HL-60/S4 treated with phorbol 12-myristate 13-acetate at 8.2 ng/mL for 4 days and 3 days (cell line): Measurements from ENCODE around the gene NRP2.

Experiments
- in situ Hi-C: fragments of 300-500 bp; cut with MboI; formaldehyde crosslinking; loops from 2 replicates; pipeline ENCODE4 v1.15.0; 2022; ENCODE audit warnings: low sequenced_read_pairs

The NRP2 gene

DNA sequence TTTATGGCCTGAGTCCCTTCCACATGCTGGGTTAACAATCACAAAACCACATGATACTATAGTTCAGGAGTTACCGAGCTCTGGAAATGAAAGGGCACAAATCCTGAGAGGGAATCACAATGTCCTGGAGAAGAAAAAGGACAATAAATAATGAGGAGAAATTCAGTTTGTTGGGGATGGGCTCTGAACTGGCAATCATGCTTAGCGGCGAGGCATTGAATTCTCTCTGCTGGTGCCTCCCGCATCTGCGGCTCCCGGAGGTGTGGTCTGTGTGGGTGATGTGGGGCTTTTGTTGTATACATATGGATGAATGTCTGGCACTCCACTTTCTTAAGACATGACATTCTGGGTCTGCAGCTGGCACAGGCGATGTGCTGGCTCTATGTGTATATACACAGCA, 46.1 kb downstream of the NRP2 start:
- in situ Hi-C loops: no loop called here

DNA sequence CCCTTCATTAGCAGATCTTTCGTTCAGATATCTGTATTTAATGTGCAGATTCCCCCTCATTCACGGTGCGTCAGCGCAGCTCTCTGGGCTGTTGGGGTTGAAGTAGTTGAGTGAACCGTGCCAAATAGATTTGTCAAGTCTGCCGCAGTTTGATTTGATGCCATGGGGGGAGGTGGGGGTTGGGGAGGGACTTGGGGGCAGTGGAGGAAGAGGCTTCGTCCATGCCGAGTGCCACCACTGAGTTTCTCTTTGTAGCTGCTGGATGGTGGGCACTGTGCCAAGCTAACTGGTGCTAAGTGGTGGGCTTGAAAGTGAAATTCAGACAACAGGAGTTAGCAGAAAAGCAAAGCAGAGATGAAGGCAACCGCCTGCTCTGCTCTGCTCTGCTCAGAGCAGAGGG, 47.9 kb downstream of the NRP2 start:
- in situ Hi-C loops: no loop called here

DNA sequence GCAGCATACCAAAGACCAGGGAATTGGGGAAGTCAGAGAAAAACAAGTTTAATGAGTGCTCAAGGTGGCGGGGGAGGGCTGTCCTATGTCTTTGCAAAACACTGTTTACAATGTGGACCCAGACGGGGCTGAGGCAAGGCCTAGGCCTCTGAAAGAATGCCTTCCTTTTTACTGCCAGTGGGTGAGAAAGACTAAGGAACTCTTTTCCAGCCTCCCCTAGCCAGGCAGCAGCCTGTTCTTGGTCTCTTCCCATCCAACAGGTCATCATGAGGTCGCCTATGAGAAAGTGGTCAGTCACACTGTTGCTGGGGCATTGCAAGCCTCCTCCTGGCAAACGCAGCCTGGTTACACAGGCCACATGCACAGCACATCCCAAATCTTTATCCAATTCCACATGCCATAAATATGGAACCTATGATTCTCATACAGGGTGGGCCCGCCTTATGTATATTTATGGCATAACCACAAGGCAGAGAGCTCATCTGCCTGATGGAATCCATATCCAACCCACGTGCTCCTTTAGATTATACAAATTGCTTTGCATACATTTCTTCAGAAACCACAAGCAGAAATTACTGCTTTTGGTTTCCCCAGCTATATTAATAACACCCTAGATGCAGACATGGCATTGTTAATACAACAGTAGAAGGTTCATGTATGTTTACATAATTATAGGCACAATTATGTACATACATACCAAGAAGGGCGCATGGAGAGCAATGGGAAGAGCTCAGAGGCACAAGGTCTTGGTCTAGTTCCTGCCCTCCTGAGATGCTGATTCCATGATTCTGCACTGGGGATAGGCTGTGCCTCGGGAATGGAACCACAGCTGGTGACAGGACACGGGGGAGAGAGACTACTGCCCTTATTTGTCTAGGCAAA, 48.6 kb downstream of the NRP2 start:
- in situ Hi-C loops: no loop called here

DNA sequence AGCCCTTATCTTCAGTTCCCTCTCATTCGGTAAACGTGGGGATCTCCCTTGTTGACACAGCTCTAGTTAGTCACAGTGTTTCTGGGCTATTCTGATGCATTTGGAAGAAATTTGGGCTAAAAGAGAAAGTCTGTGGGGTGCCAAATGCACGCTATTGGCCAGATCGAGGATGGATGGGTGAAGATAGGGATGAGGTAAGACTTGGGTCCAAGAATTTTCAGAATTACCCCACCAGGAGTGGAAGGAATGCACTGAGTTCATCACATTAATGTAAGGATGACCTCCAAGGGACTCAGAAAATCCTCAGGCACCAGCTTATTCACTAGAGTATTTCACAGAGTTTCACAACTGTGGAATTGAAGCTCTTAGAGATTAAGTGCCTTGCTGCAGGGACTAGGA, 49.3 kb downstream of the NRP2 start:
- in situ Hi-C loops: no loop called here

DNA sequence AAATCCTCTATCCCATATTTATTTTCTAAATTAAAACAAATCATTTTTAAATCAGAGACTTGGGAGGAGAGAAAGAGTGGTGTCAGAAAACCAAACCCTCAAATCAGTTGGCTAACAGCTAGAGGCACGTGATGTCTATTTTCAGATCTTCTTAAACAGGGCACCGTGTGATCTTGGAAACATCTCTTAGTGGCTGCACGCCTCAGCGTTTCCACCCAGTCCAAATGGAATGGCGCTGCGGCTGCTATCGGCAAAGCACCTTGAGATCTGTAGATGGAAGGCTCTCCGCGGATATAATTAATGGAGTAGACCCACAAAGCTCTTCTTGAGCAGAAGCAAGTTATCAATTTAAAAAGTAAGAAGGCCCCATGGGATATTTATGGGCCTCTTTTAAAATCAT, 50.0 kb downstream of the NRP2 start:
- in situ Hi-C loops: no loop called here

DNA sequence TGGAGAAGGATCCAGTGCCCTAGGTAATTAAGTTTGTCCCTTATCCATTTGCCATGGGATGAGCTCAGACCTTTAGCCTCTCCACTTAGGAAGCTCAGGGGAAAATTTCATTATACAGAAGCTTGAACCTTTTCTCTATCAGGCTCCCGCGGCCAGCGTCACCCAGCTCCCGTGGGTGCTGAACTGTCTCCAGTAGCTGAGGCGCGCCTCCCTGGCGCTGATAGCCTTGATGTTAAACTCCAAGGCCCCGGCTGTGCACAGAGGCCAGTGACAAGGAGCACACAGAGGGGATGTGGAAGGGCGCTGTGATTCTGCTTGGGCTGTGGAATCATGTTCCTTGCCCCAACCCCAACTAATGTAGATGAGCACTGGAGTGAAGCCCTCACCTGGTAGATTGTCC, 50.8 kb downstream of the NRP2 start:
- in situ Hi-C loops: no loop called here

DNA sequence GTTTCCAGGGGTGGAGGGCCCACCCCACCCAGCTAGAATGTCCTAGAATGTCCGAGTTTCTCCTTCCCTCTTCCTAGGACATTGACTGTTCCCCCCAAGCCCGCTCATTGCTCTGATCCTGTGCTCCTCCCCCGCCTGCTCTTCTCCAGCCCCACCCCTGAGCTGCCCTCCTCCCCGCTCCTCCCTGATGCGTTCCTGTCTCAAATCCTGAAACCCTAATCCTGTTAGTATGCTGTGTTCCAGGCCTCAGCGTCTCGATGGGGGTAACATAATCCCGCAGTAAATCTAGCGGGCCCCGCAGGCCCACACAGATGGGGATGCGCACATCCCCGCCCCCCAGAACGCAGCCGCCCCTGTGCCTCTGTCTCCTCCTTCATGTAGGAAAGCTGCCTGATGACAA, 51.3 kb downstream of the NRP2 start:
- in situ Hi-C loops: no loop called here

DNA sequence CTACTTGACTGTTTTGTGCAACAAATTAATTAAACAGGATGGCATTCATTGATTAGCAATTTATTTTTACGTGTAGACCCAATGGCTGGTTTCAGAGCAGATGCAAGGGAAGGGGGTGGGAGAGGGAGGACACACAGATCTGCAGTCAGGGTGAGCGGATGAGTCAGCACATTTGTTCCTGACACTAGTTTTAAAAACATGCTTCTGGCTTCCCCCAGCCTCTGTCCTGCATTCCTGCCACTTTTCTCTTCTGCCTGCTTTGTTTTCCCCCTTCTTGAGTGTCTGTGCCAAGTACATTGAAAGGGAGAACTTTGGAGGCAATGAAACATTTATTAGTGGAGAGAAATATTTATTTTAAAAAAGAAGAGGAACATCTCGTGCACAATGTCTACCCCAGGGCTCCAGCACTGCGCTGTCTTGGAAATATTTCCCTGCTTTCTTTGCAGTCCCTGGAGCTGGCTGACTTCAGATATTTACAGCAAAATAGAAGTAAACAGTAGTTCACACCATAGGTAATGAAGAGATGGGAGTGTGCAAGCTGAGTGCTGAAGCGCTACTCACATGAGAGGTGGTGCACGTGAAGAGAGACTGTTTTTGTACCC, 52.2 kb downstream of the NRP2 start:
- in situ Hi-C loops: no loop called here

DNA sequence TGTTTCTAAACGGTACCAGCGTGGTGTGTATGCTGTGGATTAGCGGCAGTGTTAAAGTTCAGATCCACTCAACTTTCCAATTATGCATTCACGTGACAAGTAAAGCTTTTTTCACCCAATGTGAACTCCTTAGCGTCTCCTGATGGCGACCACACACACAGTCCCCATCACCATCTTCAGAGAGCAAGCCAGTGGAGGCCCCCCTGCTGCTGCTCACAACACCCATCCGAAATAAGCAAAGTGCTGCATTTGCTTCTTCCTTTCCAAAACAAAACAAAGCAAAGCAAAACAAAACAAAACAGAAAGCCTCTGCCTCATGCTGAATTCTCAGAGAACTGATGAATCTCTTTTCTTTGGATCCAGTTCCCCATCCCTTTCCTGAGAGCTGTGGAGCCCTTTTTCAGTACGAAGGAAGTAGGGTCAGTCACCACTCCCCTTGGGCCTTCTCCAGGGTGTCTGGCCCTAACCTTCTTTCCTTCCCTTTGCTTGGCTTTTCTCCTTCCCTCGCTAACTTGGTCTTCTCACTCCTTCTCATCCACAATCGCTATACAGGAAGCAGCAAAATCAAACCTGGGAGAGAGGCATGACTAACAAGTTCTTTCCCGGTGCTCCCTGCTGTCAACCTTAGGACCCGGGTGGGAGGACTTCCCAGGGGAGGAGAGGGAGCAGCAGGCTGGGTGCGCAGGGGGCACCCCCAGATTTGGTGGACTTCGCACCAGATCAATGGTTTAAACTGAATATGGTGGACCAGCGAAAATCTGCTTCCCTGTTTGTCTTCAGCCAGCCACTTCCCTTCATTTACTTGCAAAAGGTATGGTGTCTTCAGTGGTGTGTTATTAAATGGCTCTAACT, 56.0 kb downstream of the NRP2 start:
- in situ Hi-C loops: no loop called here

DNA sequence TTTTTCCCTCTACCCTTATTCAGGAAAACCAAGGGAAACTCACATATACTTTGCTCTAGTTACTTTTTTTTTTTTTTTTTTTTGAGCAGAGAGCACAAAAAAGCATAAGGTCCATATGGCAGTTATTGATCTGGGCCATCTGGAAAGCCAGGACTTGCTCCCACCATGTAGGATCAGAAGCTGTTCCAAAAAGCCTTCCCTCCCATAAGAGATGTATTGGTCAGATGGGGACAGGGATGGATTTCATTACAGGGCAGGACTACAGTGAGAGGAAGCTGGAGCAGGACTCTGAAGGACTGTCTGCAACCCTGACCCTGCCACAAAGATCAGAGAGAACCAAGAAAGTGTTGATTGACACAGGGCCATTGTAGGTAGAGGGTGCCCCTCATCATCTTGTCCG, 57.3 kb downstream of the NRP2 start:
- in situ Hi-C loops: no loop called here

DNA sequence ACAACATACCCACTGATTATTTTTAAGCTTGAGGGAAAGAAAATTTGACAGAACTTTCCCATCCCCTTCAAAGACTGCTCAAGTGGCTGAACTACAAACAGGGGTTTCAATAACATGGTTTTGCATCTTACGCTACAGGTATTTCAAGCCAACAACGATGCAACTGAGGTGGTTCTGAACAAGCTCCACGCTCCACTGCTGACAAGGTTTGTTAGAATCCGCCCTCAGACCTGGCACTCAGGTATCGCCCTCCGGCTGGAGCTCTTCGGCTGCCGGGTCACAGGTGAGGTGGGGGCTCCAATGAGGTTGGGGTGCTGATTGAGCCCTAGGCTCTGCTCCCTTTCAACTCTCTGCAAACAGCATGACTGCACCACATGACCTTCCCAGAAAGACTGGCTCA, 58.1 kb downstream of the NRP2 start:
- in situ Hi-C loops: no loop called here

DNA sequence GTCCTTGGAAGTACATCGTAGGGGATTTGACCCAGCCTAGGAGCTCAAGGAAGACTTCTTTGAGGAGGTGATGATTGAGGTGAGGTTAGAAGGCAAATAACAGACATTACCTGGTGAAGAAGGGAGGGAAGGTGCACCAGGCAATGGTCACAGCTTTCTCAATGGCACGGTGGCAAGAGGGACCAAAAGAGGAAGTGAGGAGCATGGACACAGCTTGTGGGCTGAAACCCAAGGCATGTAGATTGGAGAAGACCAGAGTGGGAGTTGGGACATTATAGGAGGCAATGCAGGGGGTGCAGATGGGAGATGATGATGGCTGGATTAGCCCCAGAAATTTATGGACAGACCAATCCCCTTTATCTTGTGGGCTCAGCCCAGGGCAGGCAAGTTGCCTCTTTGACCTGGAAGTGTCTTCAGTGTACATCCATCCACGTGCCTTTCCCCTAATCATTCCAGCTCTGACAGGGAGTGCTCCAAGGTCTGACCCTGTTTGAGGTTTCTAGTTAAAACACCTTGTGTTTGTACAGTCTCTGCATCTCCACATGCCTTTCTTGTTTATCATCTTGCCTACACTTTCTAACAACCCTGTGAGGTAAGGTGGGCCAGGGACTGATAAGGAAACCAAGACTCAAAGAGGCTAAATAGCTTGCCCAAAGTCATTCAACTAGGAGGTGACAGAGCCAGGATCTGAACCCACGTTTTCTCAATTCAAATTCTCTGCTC, 59.1 kb downstream of the NRP2 start:
- in situ Hi-C loops: no loop called here

DNA sequence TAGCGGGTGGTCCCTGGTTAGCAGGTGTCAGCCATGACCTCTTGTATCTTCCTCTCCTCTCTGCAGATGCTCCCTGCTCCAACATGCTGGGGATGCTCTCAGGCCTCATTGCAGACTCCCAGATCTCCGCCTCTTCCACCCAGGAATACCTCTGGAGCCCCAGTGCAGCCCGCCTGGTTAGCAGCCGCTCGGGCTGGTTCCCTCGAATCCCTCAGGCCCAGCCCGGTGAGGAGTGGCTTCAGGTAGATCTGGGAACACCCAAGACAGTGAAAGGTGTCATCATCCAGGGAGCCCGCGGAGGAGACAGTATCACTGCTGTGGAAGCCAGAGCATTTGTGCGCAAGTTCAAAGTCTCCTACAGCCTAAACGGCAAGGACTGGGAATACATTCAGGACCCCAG, 60.8 kb downstream of the NRP2 start:
- in situ Hi-C loops: no loop called here

DNA sequence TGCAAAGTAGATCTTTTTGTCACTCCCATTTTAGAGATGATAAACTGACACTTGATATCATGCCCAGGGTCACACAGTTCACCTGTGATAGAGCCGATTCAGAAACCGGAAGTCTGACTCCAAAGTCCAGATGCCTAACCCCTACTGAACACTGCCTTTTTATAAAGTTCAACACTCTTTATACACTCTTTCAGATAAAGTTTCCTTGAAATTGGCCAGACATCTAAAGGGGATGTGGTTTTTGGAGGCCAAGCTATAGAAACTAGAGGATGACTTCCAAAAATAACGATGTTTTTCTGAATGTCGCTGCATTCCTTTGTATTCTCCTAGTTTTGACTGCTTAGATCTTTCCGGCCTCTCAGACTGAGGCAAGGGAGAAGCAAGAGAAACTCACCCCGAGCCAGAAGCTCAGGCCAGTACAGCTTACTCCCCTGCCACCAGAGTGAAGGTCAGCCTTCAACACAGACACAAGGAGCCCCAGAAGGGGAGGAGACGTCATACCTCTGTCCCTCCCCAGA, 61.8 kb downstream of the NRP2 start:
- in situ Hi-C loops: no loop called here

DNA sequence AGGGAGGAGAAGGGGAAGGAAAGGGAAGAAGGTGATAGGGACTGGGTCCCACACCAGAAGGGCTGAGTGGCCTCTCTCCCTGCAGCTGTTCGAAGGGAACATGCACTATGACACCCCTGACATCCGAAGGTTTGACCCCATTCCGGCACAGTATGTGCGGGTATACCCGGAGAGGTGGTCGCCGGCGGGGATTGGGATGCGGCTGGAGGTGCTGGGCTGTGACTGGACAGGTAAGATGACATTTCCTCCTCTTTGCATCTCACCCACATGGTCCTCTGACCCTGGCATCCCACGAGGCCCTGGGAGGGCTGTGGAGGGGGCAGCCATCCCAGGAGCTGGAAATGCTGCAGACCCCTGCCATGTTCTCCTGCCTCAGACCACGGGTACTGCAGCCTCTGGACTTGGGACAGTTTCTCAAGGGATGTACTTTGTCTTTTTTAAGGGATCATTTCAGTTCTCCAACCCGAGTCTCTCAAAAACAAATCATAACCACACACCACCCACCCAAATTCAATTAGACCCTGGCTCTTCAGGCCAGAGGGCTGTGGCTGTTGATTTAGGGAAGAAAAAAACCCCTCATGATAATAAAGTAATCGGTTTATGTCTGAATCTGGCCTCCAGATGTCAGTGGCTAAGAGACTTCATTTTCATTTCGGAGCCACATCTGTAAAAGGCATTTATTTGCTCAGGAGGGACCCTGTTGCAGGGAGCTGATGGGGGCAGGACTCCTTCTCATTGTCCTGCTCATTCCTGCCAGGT, 63.5 kb downstream of the NRP2 start:
- in situ Hi-C loops: no loop called here

DNA sequence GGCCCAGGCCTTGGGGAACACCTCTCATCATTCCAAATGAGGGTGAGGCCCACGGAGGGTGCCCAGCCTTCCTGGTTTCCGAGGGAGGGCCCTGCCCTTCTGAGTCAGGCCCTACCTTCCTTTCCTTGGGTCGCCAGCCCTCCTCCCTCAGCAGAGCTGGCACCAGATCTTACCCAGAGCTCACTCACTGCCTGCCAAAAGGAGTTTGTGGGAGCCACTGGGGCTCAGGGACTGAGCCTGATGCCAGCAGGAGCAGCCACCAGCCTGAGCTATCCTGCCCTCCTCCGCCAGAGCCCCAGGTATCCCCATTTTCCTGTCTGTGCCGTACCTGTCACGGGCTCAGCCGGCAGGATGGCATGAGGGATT, 64.1 kb downstream of the NRP2 start:
- in situ Hi-C loops: no loop called here

DNA sequence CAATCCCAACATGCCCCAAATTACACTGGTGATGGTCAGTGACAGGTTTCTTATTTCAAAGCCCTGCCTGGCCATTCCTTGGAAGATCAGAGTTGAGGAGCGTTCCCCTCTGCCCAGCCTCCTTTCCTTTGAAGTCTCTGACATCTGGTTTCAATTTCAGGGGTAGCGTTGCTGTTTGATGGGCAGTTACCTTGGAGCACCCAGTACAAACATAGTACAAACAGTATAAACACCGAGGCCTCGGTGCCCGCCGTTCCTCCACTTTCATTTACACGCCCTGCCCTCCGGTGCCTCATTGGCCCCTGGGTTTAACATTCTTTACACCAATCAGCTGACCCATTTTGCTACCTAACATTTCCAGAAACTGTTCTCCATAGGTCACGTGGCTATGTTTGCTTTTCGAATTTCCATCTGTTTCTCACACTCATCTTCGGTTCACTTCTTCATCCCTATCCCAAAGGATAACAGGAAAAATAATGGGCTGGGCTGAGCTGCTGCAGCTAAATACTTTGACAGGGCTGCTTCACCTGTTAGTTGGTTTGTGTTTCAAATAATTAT, 65.6 kb downstream of the NRP2 start:
- in situ Hi-C loops: no loop called here

DNA sequence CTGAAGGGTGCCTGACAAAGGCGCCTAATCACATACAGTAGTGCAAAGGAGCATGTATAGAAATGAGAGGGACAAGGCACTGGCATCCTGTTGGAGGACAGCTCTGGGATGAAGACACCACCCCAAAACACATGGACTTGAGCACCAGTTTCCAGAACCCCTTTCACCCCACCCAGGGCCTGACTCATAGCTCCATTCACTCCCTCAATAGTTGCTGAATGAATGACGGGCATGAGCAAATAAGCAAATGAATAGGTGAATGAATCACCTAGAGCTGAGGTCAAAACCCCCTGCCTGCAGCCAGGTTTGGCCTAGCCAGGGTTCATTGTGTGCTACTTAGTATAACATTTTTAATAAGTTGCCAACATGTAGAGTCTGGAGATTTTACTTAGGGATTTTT, 66.3 kb downstream of the NRP2 start:
- in situ Hi-C loops: no loop called here

DNA sequence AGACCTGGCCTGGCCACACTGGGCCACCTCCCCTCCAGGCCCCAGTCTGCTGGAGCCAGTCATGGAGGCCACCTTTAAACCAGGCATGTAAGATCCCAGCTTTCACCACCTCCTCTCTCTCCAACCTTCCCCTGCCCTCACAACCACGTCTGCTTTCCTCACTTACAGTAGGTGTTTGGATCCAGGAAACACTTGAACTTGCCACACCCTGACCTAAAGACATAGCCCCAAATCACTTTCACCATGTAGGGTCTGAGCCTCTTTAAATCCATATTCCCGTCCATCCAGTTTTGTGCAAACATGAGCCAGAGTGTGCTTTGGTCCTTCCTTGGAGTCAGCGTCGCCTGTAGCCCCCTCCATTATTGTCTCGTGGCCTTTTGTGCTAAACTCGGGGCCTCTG, 66.8 kb downstream of the NRP2 start:
- in situ Hi-C loops: no loop called here

DNA sequence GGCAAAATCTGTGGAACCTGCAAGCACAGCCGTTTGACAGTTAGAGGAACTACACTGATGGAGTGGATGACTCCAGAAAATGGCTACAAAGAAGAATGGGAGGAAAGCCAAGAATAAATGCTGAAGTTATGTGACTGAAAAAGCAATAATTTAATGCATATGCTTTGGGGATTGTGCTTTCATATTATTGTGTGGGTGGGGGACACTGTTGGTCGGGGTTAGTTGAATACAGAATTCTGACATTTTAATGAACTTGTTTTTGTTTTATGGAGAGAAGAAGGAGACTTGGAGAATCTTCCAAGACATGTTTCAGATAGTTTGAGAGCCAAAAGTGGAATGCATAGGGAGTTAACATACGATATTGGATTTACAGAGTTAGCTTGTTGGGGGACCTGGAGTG, 68.5 kb downstream of the NRP2 start:
- in situ Hi-C loops: no loop called here
